ENCODE results near the gene CAMKK2.

DNA sequence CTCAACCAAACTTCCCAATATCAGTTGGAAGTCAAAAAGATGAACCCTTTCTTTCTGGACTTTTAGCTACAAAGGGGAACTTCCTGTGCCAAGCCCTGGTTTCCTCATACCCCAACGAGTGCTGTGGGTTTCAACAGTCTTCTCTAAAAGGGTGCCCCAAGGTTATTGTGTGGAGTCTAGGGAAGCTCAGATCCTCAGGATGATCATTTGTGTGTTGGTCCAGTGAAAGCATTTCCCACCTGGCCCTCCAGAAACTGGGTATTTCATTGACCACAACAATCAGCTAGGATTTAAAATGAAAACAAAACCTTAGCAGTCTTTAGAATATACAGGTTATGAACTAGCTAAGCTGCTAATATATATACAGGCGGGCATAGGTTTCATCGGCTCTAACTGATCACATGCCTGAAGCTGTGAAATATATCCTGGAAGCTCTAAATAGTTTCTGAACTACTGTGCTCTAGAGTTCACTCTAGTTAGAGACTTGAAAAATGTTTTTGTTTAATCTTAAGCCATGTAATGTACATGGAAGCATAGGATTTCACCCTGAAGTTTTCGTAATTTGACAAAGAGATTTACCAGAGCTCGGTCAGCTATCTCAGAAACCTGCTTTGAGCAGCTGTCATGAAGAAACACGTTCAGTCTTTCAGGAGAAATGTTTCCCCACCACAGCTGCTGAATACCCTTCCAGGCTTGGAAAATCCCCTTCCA lies 57.0 kb downstream of the CAMKK2 start:
- no peak for TF ChIP-seq RAD21 (IDR thresholded peaks at IDR 0.05; ENCODE audit: low read length)
- no peak for TF ChIP-seq CTCF (IDR thresholded peaks at IDR 0.05)
- no peak for TF ChIP-seq MEF2A (IDR thresholded peaks at IDR 0.05; ENCODE audit: borderline replicate concordance, low read depth)
- TF ChIP-seq, protein P1, sequence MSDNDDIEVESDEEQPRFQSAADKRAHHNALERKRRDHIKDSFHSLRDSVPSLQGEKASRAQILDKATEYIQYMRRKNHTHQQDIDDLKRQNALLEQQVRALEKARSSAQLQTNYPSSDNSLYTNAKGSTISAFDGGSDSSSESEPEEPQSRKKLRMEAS (IDR thresholded peaks at IDR 0.05; ENCODE audit: low read depth), result no peak
- no peak for TF ChIP-seq EP300 (IDR thresholded peaks at IDR 0.05; ENCODE audit: borderline replicate concordance in 1 of 2, low read depth in 1 of 2, low read length in 1 of 2)
- no peak for TF ChIP-seq GABPA (IDR thresholded peaks at IDR 0.05; ENCODE audit: low read depth)
- no peak for TF ChIP-seq POLR2AphosphoS5 (IDR thresholded peaks at IDR 0.05; ENCODE audit: low read depth, low read length)
- TF ChIP-seq, protein P2, sequence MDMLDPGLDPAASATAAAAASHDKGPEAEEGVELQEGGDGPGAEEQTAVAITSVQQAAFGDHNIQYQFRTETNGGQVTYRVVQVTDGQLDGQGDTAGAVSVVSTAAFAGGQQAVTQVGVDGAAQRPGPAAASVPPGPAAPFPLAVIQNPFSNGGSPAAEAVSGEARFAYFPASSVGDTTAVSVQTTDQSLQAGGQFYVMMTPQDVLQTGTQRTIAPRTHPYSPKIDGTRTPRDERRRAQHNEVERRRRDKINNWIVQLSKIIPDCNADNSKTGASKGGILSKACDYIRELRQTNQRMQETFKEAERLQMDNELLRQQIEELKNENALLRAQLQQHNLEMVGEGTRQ (IDR thresholded peaks at IDR 0.05; ENCODE audit: borderline replicate concordance, low read depth, low read length), result no peak
- no peak for TF ChIP-seq REST (IDR thresholded peaks at IDR 0.05; ENCODE audit: low read depth, low read length)
- TF ChIP-seq GATA2 (CRISPR knock-in tag; IDR thresholded peaks at IDR 0.05), result no peak
- no peak for TF ChIP-seq SMC3 (IDR thresholded peaks at IDR 0.05; ENCODE audit: low read depth, low read length)
- TF ChIP-seq YY1 (IDR thresholded peaks at IDR 0.05; ENCODE audit: low read depth), result no peak
